Panc1 (cell line): ENCODE results near the gene ADCK2.

ENCODE experiments used
- POLR2AphosphoS5 ChIP-seq: IDR thresholded peaks from 2 replicates; pipeline ENCODE4 v1.6.1; 2012; ENCODE audit warnings: mild to moderate bottlenecking, low read depth, low read length, moderate library complexity
- SIN3A ChIP-seq: IDR thresholded peaks from 2 replicates; pipeline ENCODE4 v1.6.1; 2012; ENCODE audit warnings: low read depth, mild to moderate bottlenecking, low read length, moderate library complexity, borderline replicate concordance; ENCODE audit not compliant: insufficient read depth
- TF ChIP-seq, protein P1 (sequence below): fragments of 450-650 bp; IDR thresholded peaks from 2 replicates; pipeline ENCODE4 v1.5.1; 2017; ENCODE audit warnings: mild to moderate bottlenecking

DNA sequence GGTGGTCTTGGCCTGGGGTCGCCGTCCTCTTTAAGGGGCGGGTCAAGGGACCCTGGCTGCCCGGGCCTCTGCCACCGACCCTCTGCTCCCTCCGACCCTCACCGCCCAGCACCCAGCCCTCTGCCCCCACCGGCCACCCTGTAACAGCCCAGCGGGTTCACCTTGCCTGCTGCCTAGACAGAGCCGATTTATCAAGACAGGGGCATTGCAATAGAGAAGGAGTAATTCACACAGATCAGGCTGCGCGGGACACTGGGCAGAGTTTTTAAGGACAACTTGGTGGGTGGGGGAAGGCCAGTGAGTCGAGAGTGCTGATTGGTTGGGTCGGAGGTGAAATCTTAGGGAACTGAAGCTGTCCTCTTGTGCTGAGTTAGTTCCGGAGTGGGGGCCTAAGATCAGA, 779 bp upstream of the ADCK2 start:
- TF ChIP-seq, protein P1, sequence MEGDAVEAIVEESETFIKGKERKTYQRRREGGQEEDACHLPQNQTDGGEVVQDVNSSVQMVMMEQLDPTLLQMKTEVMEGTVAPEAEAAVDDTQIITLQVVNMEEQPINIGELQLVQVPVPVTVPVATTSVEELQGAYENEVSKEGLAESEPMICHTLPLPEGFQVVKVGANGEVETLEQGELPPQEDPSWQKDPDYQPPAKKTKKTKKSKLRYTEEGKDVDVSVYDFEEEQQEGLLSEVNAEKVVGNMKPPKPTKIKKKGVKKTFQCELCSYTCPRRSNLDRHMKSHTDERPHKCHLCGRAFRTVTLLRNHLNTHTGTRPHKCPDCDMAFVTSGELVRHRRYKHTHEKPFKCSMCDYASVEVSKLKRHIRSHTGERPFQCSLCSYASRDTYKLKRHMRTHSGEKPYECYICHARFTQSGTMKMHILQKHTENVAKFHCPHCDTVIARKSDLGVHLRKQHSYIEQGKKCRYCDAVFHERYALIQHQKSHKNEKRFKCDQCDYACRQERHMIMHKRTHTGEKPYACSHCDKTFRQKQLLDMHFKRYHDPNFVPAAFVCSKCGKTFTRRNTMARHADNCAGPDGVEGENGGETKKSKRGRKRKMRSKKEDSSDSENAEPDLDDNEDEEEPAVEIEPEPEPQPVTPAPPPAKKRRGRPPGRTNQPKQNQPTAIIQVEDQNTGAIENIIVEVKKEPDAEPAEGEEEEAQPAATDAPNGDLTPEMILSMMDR: no peak
- TF ChIP-seq SIN3A (no peak), POLR2AphosphoS5 (no peak)
